K562 treated with DMSO at 1 percent for 24 hours (cell line): ENCODE data around the gene DIAPH1. TPM values are rescaled to one million over a fixed set of nuclear protein-coding genes. Genes with fewer than 3 reads are reported as not detected.

ENCODE experiments used
- total RNA-seq: library from RNA; unstranded; fragments of 300-600 nt; gene quantifications from 2 replicates; pipeline ENCODE4 v1.2.3, GENCODE V29; 2022; ENCODE audit warnings: low read depth; ENCODE audit not compliant: insufficient read depth

The DIAPH1 gene
- total RNA-seq: 160 and 183 TPM in 2 replicates

GRCh38 chr5:141618804-141619554, at the start of gene DIAPH1:
Gene DIAPH1, minus strand, starts transcription at chr5:141619000. Its CDS starts 86 bp downstream, at chr5:141618914.

DNA sequence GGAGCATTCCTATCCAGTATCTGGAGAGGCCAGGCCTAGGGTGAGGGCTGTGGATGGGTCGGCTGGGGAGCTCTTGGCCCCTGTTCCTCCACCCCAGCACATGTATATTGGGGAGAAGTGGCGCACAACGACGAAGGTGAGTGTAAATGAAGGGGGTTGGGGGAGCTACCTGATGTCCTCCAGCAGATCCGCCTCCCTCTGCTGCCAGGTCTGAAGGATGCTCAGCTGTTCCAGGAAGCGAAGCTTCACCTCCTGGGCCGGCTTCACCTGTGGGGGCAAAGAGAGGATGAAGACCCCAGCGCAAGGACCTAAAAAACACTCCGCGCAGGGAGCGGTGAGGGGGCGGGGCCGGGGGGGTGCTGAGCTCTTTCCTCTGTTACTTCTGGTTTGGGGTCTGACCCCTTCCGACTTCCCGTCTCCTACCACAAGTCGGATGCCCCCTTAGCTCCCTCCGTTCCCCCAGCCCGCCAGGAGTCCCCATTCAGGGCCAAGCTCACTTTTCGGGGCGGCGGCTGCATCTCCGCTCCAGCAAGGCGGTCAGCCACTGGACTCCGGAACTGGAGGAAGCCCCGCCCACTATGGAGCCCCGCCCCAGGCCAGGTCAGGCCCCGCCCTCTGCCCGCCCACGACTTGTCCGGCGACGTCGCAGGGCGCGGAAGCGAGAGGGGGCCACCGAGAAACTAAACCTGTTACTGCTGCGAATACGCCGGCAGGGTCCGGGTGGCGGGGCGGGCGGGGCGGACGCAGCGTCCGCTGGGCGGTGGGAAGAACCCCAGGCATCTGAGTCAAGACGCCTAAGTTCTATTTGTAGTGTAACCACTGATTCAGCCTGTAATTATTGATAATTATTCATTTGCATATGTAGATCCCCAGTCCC, 32.3 kb upstream of the DIAPH1 start, which contains the start of gene FCHSD1:
FCHSD1 (minus strand) TSS at position 568 of the 877 bp plus-strand sequence; CDS start at position 518, 50 bp downstream.

DNA sequence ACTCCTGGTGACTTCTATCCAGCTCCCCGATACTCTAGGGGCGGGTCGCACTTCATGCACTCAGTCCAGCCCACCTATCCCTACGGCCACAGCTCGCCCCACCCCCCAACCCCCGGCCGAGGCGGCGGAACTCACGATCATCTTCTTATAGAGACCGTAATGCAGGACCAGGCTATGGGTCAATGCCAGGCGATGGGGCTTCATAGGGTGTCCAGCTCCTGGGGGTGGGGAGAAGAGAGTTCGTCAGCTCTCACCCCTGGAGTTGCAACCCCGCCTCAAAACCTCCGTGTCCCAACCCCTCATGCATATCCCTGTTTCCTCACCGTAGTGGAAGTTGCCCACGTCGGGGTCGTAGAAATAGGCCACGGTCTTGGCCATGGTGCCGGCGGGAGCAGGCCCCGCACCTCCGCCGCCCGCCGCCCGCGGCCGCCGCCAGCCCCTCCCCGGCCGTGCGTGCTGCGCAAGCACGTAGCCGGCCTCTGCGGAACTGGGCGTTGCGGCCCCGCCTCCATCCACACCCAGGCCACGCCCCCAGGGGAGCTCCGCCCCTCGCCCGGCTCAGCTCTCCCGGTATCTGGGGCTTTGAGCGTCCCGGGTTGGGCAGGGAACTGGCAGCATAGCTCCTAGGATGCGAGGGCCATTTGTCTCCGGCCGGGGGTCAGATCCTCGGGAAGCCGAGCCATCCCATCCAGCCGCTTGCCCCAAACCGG, 17.8 kb upstream of the DIAPH1 start, which contains the start of the genes HDAC3 and RELL2:
HDAC3 (minus strand) TSS at position 437 of the 710 bp plus-strand sequence; CDS start at position 378, 59 bp downstream.
RELL2 (plus strand) TSS at position 585 of the 710 bp plus-strand sequence. CDS start 1,229 bp downstream, outside the sequence.

GRCh38 chr5:141488591-141489561, 129.9 kb downstream of the DIAPH1 start, which contains the start of gene PCDHGC5:
Gene PCDHGC5, plus strand, starts transcription at chr5:141489081. Its CDS starts 160 bp downstream, at chr5:141489241.

GRCh38 chr5:141484641-141485311, 134.0 kb downstream of the DIAPH1 start, which contains the start of gene PCDHGC4:
Gene PCDHGC4, plus strand, starts transcription at chr5:141485030. Its CDS starts 144 bp downstream, at chr5:141485174.

GRCh38 chr5:141475625-141476131, 143.1 kb downstream of the DIAPH1 start, which contains the start of gene PCDHGC3:
Gene PCDHGC3, plus strand, starts transcription at chr5:141475966. Its CDS starts 151 bp downstream, at chr5:141476117.

Other genes with a start within 250 kb of the DIAPH1 start
- gene PCDHGB3, start 248.8 kb downstream of the DIAPH1 start, total RNA-seq: 0.51 and 0.56 TPM in 2 replicates
- gene PCDHGA6, start 245.1 kb downstream of the DIAPH1 start, total RNA-seq: 0.27 and 0.39 TPM in 2 replicates
- gene PCDHGA7, start 236.3 kb downstream of the DIAPH1 start, total RNA-seq: 0.37 TPM in 2 replicates
- gene PCDHGB4, start 231.3 kb downstream of the DIAPH1 start, total RNA-seq: 0.12 and 0.16 TPM in 2 replicates
- 0.43 and 0.49 TPM in 2 replicates for gene PCDHGA8, start 226.4 kb downstream of the DIAPH1 start, total RNA-seq
- 0.42 and 0.75 TPM in 2 replicates for gene PCDHGB5, start 221.1 kb downstream of the DIAPH1 start, total RNA-seq
- 0.17 TPM in 1 of 2 replicates, not detected in the other for gene PCDHGA9, start 216.2 kb downstream of the DIAPH1 start, total RNA-seq
- gene PCDHGB6, start 211.0 kb downstream of the DIAPH1 start, total RNA-seq: 0.16 and 0.27 TPM in 2 replicates
- gene PCDHGA10, start 206.0 kb downstream of the DIAPH1 start, total RNA-seq: 0.07 TPM in 1 of 2 replicates, not detected in the other
- not detected in 2 replicates for gene PCDHGB7, start 201.3 kb downstream of the DIAPH1 start, total RNA-seq
- 0.15 TPM in 1 of 2 replicates, not detected in the other for gene PCDHGA11, start 197.9 kb downstream of the DIAPH1 start, total RNA-seq
- gene PCDHGA12, start 188.5 kb downstream of the DIAPH1 start, total RNA-seq: 0.06 TPM in 1 of 2 replicates, not detected in the other
- not detected in 2 replicates for gene PCDHGC3, start 143.0 kb downstream of the DIAPH1 start, total RNA-seq
- not detected in 2 replicates for gene PCDHGC4, start 134.0 kb downstream of the DIAPH1 start, total RNA-seq
- not detected in 2 replicates for gene PCDHGC5, start 129.9 kb downstream of the DIAPH1 start, total RNA-seq
- gene HDAC3, start 17.8 kb upstream of the DIAPH1 start, total RNA-seq: 111 and 114 TPM in 2 replicates
- 9.6 and 9.8 TPM in 2 replicates for gene RELL2, start 18.0 kb upstream of the DIAPH1 start, total RNA-seq
- 18.0 and 19.8 TPM in 2 replicates for gene FCHSD1, start 32.4 kb upstream of the DIAPH1 start, total RNA-seq
- 13.3 and 13.5 TPM in 2 replicates for gene ARAP3, start 63.2 kb upstream of the DIAPH1 start, total RNA-seq